T-helper 17 cell (primary cell): ENCODE measurements around the gene FAM168B. TPM values are rescaled to one million over a fixed set of nuclear protein-coding genes. Genes with fewer than 3 reads are reported as not detected.
A peak's percentile ranks its signal among the peaks of the same experiment; 100 is the strongest.
"Not testable (repeated sequence)": the region's sequence is repeated elsewhere in the genome, so short reads cannot be mapped to it uniquely, and the experiment has no call there.

Experiments used
- ATAC-seq: fragments of 150-1000 bp; cut with Tn5 transposase; 2 replicates; pipeline ENCODE4 v1.10.0; 2021; ENCODE audit warnings: mild to moderate bottlenecking, moderate library complexity
- DNase-seq, 3 donors: peaks; one replicate each; pipeline versions ENCODE4 v3.0.0 to v3.0.0-alpha.2; 2020 to 2021
- H3K9me3 ChIP-seq: one replicate; pipeline ENCODE4 v1.7.0; 2013; ENCODE audit warnings: low read length, mild to moderate bottlenecking; ENCODE audit not compliant: control insufficient read depth, poor library complexity, severe bottlenecking
- H3K27ac Mint-ChIP-seq: one replicate; pipeline ENCODE4 v1.8.0; 2022; ENCODE audit warnings: mild to moderate bottlenecking, moderate library complexity, mixed read lengths
- H3K27me3 Mint-ChIP-seq: one replicate; pipeline ENCODE4 v1.8.0; 2022; ENCODE audit warnings: mixed read lengths
- H3K36me3 Mint-ChIP-seq: one replicate; pipeline ENCODE4 v1.8.0; 2022; ENCODE audit warnings: low read depth, mixed read lengths
- H3K4me1 Mint-ChIP-seq: one replicate; pipeline ENCODE4 v1.8.0; 2022; ENCODE audit warnings: mild to moderate bottlenecking, mixed read lengths
- H3K4me3 Mint-ChIP-seq: one replicate; pipeline ENCODE4 v1.8.0; 2022; ENCODE audit warnings: mild to moderate bottlenecking, moderate library complexity, mixed read lengths
- total RNA-seq, 4 donors: library from RNA in 2 of 4; stranded (reverse) in 2 of 4; gene quantifications; one replicate each; pipeline ENCODE4 v1.2.3 and lab custom pipeline; 2022 to 2026

The FAM168B gene
- total RNA-seq, 2 donors from 2014 or later = 56.1 to 71.2 TPM

- no peak overlapping the region for H3K27ac Mint-ChIP-seq
- ATAC-seq (no peak), DNase-seq (no peak)
- H3K9me3 ChIP-seq = no peaks in the 10 kb centered on the region
- H3K4me3 Mint-ChIP-seq = peak overlapping the region; percentile 63
- peaks cover 18% of the 10 kb centered on the region for H3K36me3 Mint-ChIP-seq
- no peaks in the 10 kb centered on the region for H3K27me3 Mint-ChIP-seq
- peaks cover 42% of the 10 kb centered on the region for H3K4me1 Mint-ChIP-seq
Observed at GRCh38 chr2:131081190-131081589, 12.1 kb downstream of the FAM168B start.

GRCh38 chr2:131079931-131080330 lies 13.3 kb downstream of the FAM168B start:
- ATAC-seq, H3K4me3 Mint-ChIP-seq, H3K9me3 ChIP-seq, H3K27me3 Mint-ChIP-seq, DNase-seq: not testable (repeated sequence)
- peaks cover 38% of the 10 kb centered on the region for H3K4me1 Mint-ChIP-seq
- peak overlapping the region; percentile 56 for H3K27ac Mint-ChIP-seq
- peaks cover 22% of the 10 kb centered on the region for H3K36me3 Mint-ChIP-seq

- DNase-seq (no peak), ATAC-seq (no peak)
- H3K9me3 ChIP-seq = no peaks in the 10 kb centered on the region
- Mint-ChIP-seq H3K36me3 (peaks cover 22% of the 10 kb centered on the region), H3K27ac (no peak overlapping the region), H3K27me3 (no peaks in the 10 kb centered on the region), H3K4me3 (no peak overlapping the region), H3K4me1 (peaks cover 38% of the 10 kb centered on the region)
Observed at GRCh38 chr2:131077966-131078365, 15.3 kb downstream of the FAM168B start.

GRCh38 chr2:131077182-131077846 lies 15.9 kb downstream of the FAM168B start:
- H3K9me3 ChIP-seq = no peaks in the 10 kb centered on the region
- no peak for ATAC-seq
- Mint-ChIP-seq H3K4me3 (no peak overlapping the region), H3K27ac (no peak overlapping the region), H3K36me3 (peaks cover 22% of the 10 kb centered on the region), H3K4me1 (peaks cover 38% of the 10 kb centered on the region), H3K27me3 (no peaks in the 10 kb centered on the region)
- DNase-seq = no peak

- Mint-ChIP-seq H3K4me1 (peaks cover 37% of the 10 kb centered on the region), H3K36me3 (peaks cover 23% of the 10 kb centered on the region), H3K27ac (no peak overlapping the region), H3K4me3 (no peak overlapping the region), H3K27me3 (no peaks in the 10 kb centered on the region)
- no peaks in the 10 kb centered on the region for H3K9me3 ChIP-seq
- DNase-seq = no peak
- ATAC-seq = no peak
Observed at GRCh38 chr2:131076707-131077106, 16.6 kb downstream of the FAM168B start.

GRCh38 chr2:131075578-131075977 lies 17.7 kb downstream of the FAM168B start:
- peaks cover 36% of the 10 kb centered on the region for H3K4me1 Mint-ChIP-seq
- not testable (repeated sequence) for H3K4me3 Mint-ChIP-seq, H3K9me3 ChIP-seq, ATAC-seq, DNase-seq, H3K27me3 Mint-ChIP-seq
- peaks cover 22% of the 10 kb centered on the region for H3K36me3 Mint-ChIP-seq
- H3K27ac Mint-ChIP-seq = peak overlapping the region; percentile 78

- H3K4me3 Mint-ChIP-seq, H3K27me3 Mint-ChIP-seq, ATAC-seq, H3K9me3 ChIP-seq, H3K36me3 Mint-ChIP-seq, DNase-seq: not testable (repeated sequence)
- peak overlapping the region; percentile 51 for H3K27ac Mint-ChIP-seq
- H3K4me1 Mint-ChIP-seq = peaks cover 31% of the 10 kb centered on the region
Observed at GRCh38 chr2:131068172-131068571, 25.1 kb downstream of the FAM168B start.

- peaks cover 8% of the 10 kb centered on the region for H3K36me3 Mint-ChIP-seq
- DNase-seq = no peak
- peaks cover 31% of the 10 kb centered on the region for H3K4me1 Mint-ChIP-seq
- peak overlapping the region; percentile 51 for H3K27ac Mint-ChIP-seq
- ATAC-seq = no peak
- no peak overlapping the region for H3K4me3 Mint-ChIP-seq
- H3K27me3 Mint-ChIP-seq = no peaks in the 10 kb centered on the region
- H3K9me3 ChIP-seq = no peaks in the 10 kb centered on the region
Observed at GRCh38 chr2:131067465-131068125, 25.7 kb downstream of the FAM168B start.

- Mint-ChIP-seq H3K27ac (peak overlapping the region; percentile 41), H3K4me3 (peak overlapping the region; percentile 49), H3K4me1 (peaks cover 29% of the 10 kb centered on the region), H3K36me3 (peaks cover 2% of the 10 kb centered on the region), H3K27me3 (no peaks in the 10 kb centered on the region)
- H3K9me3 ChIP-seq = no peaks in the 10 kb centered on the region
- DNase-seq (no peak), ATAC-seq (no peak)
Observed at GRCh38 chr2:131064589-131065512, 28.4 kb downstream of the FAM168B start.

- no peak overlapping the region for H3K27ac Mint-ChIP-seq
- peaks cover 31% of the 10 kb centered on the region for H3K4me1 Mint-ChIP-seq
Observed at GRCh38 chr2:131063501-131064283, 29.6 kb downstream of the FAM168B start.

GRCh38 chr2:131058920-131059319 lies 34.3 kb downstream of the FAM168B start:
- peak overlapping the region; percentile 8 for H3K27ac Mint-ChIP-seq
- H3K4me3 Mint-ChIP-seq = no peak overlapping the region
- ATAC-seq (no peak), DNase-seq (no peak)
- H3K36me3 Mint-ChIP-seq = peaks cover 9% of the 10 kb centered on the region
- no peaks in the 10 kb centered on the region for H3K27me3 Mint-ChIP-seq
- H3K9me3 ChIP-seq = no peaks in the 10 kb centered on the region
- H3K4me1 Mint-ChIP-seq = peaks cover 24% of the 10 kb centered on the region

More at GRCh38 chr2:131063501-131064283, 29.6 kb downstream of the FAM168B start:
- DNase-seq (no peak), ATAC-seq (no peak)
- no peaks in the 10 kb centered on the region for H3K27me3 Mint-ChIP-seq
- H3K36me3 Mint-ChIP-seq = peaks cover 2% of the 10 kb centered on the region
- H3K9me3 ChIP-seq = no peaks in the 10 kb centered on the region
- peak overlapping the region; percentile 59 for H3K4me3 Mint-ChIP-seq

GRCh38 chr2:131058214-131058843 lies 34.9 kb downstream of the FAM168B start:
- H3K36me3 Mint-ChIP-seq = peaks cover 9% of the 10 kb centered on the region
- no peaks in the 10 kb centered on the region for H3K9me3 ChIP-seq
- no peaks in the 10 kb centered on the region for H3K27me3 Mint-ChIP-seq
- DNase-seq = no peak
- H3K27ac Mint-ChIP-seq = peak overlapping the region; percentile 8
- no peak for ATAC-seq
- H3K4me3 Mint-ChIP-seq = no peak overlapping the region
- peaks cover 24% of the 10 kb centered on the region for H3K4me1 Mint-ChIP-seq
